ENCODE measurements around the gene FBXO27.
"Not testable (repeated sequence)": the region's sequence is repeated elsewhere in the genome, so short reads cannot be mapped to it uniquely, and the experiment has no call there.

Gene FBXO27

GRCh38 chr19:39032063-39032918 is at the start of gene FBXO27:
TSS of gene FBXO27 (minus strand) at chr19:39032549. CDS start at chr19:39032227, 322 bp downstream.
- no peak for DNase-seq (ENCODE audit: low spot score)

- DNase-seq (ENCODE audit: low spot score), result no peak
Measured at GRCh38 chr19:39080431-39080830, 48.1 kb upstream of the FBXO27 start.

GRCh38 chr19:39078436-39079200 is 46.3 kb upstream of the FBXO27 start:
- DNase-seq (ENCODE audit: low spot score), result peak; percentile 62

- DNase-seq (ENCODE audit: low spot score), result no peak
Measured at GRCh38 chr19:39077323-39077722, 45.0 kb upstream of the FBXO27 start.

GRCh38 chr19:39074942-39075341 is 42.6 kb upstream of the FBXO27 start:
- DNase-seq (ENCODE audit: low spot score), result no peak

- DNase-seq (ENCODE audit: low spot score), result no peak
Measured at GRCh38 chr19:39074205-39074692, 41.9 kb upstream of the FBXO27 start.

- DNase-seq (ENCODE audit: low spot score), result no peak
Measured at GRCh38 chr19:39070888-39071287, 38.5 kb upstream of the FBXO27 start.

GRCh38 chr19:39068259-39068658 is 35.9 kb upstream of the FBXO27 start:
- not testable (repeated sequence) for DNase-seq (ENCODE audit: low spot score)

- DNase-seq (ENCODE audit: low spot score), result no peak
Measured at GRCh38 chr19:39067104-39067503, 34.8 kb upstream of the FBXO27 start.

GRCh38 chr19:39065928-39066327 is 33.6 kb upstream of the FBXO27 start:
- DNase-seq (ENCODE audit: low spot score), result no peak

GRCh38 chr19:39064405-39064804 is 32.1 kb upstream of the FBXO27 start:
- DNase-seq (ENCODE audit: low spot score), result no peak

GRCh38 chr19:39060171-39060570 is 27.8 kb upstream of the FBXO27 start:
- no peak for DNase-seq (ENCODE audit: low spot score)

- DNase-seq (ENCODE audit: low spot score), result no peak
Measured at GRCh38 chr19:39059302-39059701, 27.0 kb upstream of the FBXO27 start.

- no peak for DNase-seq (ENCODE audit: low spot score)
Measured at GRCh38 chr19:39057615-39058014, 25.3 kb upstream of the FBXO27 start.

GRCh38 chr19:39054091-39054470 is 21.7 kb upstream of the FBXO27 start:
- DNase-seq (ENCODE audit: low spot score), result no peak

- peak; percentile 72 for DNase-seq (ENCODE audit: low spot score)
Measured at GRCh38 chr19:39053276-39054090, 21.1 kb upstream of the FBXO27 start.

- no peak for DNase-seq (ENCODE audit: low spot score)
Measured at GRCh38 chr19:39052846-39053245, 20.5 kb upstream of the FBXO27 start.

- peak; percentile 57 for DNase-seq (ENCODE audit: low spot score)
Measured at GRCh38 chr19:39052243-39052746, 19.9 kb upstream of the FBXO27 start.

GRCh38 chr19:39047073-39047472 is 14.7 kb upstream of the FBXO27 start:
- no peak for DNase-seq (ENCODE audit: low spot score)

GRCh38 chr19:39046037-39046821 is 13.9 kb upstream of the FBXO27 start:
- no peak for DNase-seq (ENCODE audit: low spot score)

- DNase-seq (ENCODE audit: low spot score), result no peak
Measured at GRCh38 chr19:39045506-39045905, 13.2 kb upstream of the FBXO27 start.

Data from LoVo (cell line).